HUES64 (cell line): ENCODE results near the gene MYT1.
A peak's percentile ranks its signal among the peaks of the same experiment; 100 is the strongest.

ENCODE experiments used
- H3K27ac ChIP-seq: 2 replicates; pipeline ENCODE4 v1.7.0; 2013; ENCODE audit warnings: low read depth, low read length, inconsistent platforms
- H3K27me3 ChIP-seq: 2 replicates; pipeline ENCODE4 v1.6.1; 2013; ENCODE audit warnings: mild to moderate bottlenecking, low read length; ENCODE audit not compliant: insufficient read depth
- H3K36me3 ChIP-seq: 2 replicates; pipeline ENCODE4 v1.6.1; 2013; ENCODE audit warnings: mild to moderate bottlenecking, low read length; ENCODE audit not compliant: insufficient read depth
- H3K4me1 ChIP-seq: 2 replicates; pipeline ENCODE4 v1.6.1; 2013; ENCODE audit warnings: mild to moderate bottlenecking, low read length, moderate library complexity; ENCODE audit not compliant: insufficient read depth
- H3K4me3 ChIP-seq: 2 replicates; pipeline ENCODE4 v1.5.1; 2013; ENCODE audit warnings: mild to moderate bottlenecking, low read length, moderate library complexity
- H3K9ac ChIP-seq: 2 replicates; pipeline ENCODE4 v1.6.1; 2013; ENCODE audit warnings: mild to moderate bottlenecking, low read depth, low read length
- H3K9me3 ChIP-seq: 2 replicates; pipeline ENCODE4 v1.6.1; 2013; ENCODE audit warnings: low read depth, low read length; ENCODE audit not compliant: insufficient read depth
- whole genome bisulfite sequencing: fragments of 150-250, 120-280 bp; methylation state at CpG from one replicate; pipeline ENCODE4 v1.1.7; 2013; ENCODE audit warnings: missing lambda C conversion rate; 5-methylcytosine and 5-hydroxymethylcytosine counted together

MYT1 gene

GRCh38 chr20:64156886-64157875 lies 7.1 kb upstream of the MYT1 start:
- Histone ChIP-seq H3K27me3 (peaks cover 22% of the 10 kb centered on the region), H3K27ac (no peak overlapping the region), H3K9me3 (no peaks in the 10 kb centered on the region), H3K36me3 (no peaks in the 10 kb centered on the region), H3K9ac (no peak overlapping the region), H3K4me3 (no peak overlapping the region), H3K4me1 (peaks cover 25% of the 10 kb centered on the region)
- WGBS, result 90% methylated on average over 27 of the region's 27 CpGs

- Histone ChIP-seq H3K27me3 (peaks cover 29% of the 10 kb centered on the region), H3K4me3 (no peak overlapping the region), H3K36me3 (no peaks in the 10 kb centered on the region), H3K9ac (no peak overlapping the region), H3K27ac (no peak overlapping the region), H3K9me3 (no peaks in the 10 kb centered on the region), H3K4me1 (peaks cover 29% of the 10 kb centered on the region)
- 100% methylated on average over 1 of the region's 1 CpG for WGBS
Measured at GRCh38 chr20:64157878-64158277, 6.4 kb upstream of the MYT1 start.

GRCh38 chr20:64158346-64159285 lies 5.6 kb upstream of the MYT1 start:
- Histone ChIP-seq H3K9me3 (no peaks in the 10 kb centered on the region), H3K27me3 (peaks cover 37% of the 10 kb centered on the region), H3K9ac (no peak overlapping the region), H3K4me3 (no peak overlapping the region), H3K4me1 (peaks cover 33% of the 10 kb centered on the region), H3K36me3 (no peaks in the 10 kb centered on the region), H3K27ac (no peak overlapping the region)
- WGBS, result 78% methylated on average over 9 of the region's 9 CpGs

GRCh38 chr20:64159286-64159680 lies 5.0 kb upstream of the MYT1 start:
- H3K4me1 ChIP-seq, result peaks cover 33% of the 10 kb centered on the region
- no peaks in the 10 kb centered on the region for H3K36me3 ChIP-seq
- no peak overlapping the region for H3K9ac ChIP-seq
- H3K27ac ChIP-seq, result no peak overlapping the region
- 92% methylated on average over 8 of the region's 8 CpGs for WGBS
- no peak overlapping the region for H3K4me3 ChIP-seq
- H3K9me3 ChIP-seq, result no peaks in the 10 kb centered on the region
- peaks cover 42% of the 10 kb centered on the region for H3K27me3 ChIP-seq

- no peak overlapping the region for H3K4me3 ChIP-seq
- H3K9me3 ChIP-seq, result no peaks in the 10 kb centered on the region
- no peaks in the 10 kb centered on the region for H3K36me3 ChIP-seq
- peaks cover 42% of the 10 kb centered on the region for H3K27me3 ChIP-seq
- H3K9ac ChIP-seq, result no peak overlapping the region
- peaks cover 34% of the 10 kb centered on the region for H3K4me1 ChIP-seq
- 82% methylated on average over 6 of the region's 7 CpGs for WGBS
- H3K27ac ChIP-seq, result no peak overlapping the region
Measured at GRCh38 chr20:64159711-64160110, 4.5 kb upstream of the MYT1 start.

GRCh38 chr20:64160118-64160517 lies 4.1 kb upstream of the MYT1 start:
- 30% methylated on average over 3 of the region's 5 CpGs for WGBS
- Histone ChIP-seq H3K4me3 (no peak overlapping the region), H3K4me1 (peaks cover 37% of the 10 kb centered on the region), H3K9me3 (no peaks in the 10 kb centered on the region), H3K9ac (no peak overlapping the region), H3K27ac (no peak overlapping the region), H3K36me3 (no peaks in the 10 kb centered on the region), H3K27me3 (peaks cover 42% of the 10 kb centered on the region)

GRCh38 chr20:64160526-64161355 lies 3.5 kb upstream of the MYT1 start:
- Histone ChIP-seq H3K9me3 (no peaks in the 10 kb centered on the region), H3K4me1 (peaks cover 37% of the 10 kb centered on the region), H3K27me3 (peaks cover 42% of the 10 kb centered on the region), H3K27ac (no peak overlapping the region), H3K36me3 (no peaks in the 10 kb centered on the region), H3K9ac (no peak overlapping the region), H3K4me3 (peak overlapping the region; percentile 30; the same call in 1 of the 2 replicates)
- 35% methylated on average over 32 of the region's 32 CpGs for WGBS

- Histone ChIP-seq H3K27ac (no peak overlapping the region), H3K9me3 (no peaks in the 10 kb centered on the region), H3K9ac (no peak overlapping the region), H3K4me3 (peak overlapping the region; percentile 30), H3K36me3 (no peaks in the 10 kb centered on the region), H3K27me3 (peaks cover 42% of the 10 kb centered on the region), H3K4me1 (peaks cover 37% of the 10 kb centered on the region)
- WGBS, result 6% methylated on average over 32 of the region's 33 CpGs
Measured at GRCh38 chr20:64161356-64162238, 2.7 kb upstream of the MYT1 start.

GRCh38 chr20:64162239-64162910 lies 1.9 kb upstream of the MYT1 start:
- Histone ChIP-seq H3K27ac (no peak overlapping the region), H3K9ac (no peak overlapping the region), H3K4me3 (0 out of 2 replicates have a peak overlapping the region, but pooled peaks have one; percentile 20), H3K27me3 (peaks cover 42% of the 10 kb centered on the region), H3K4me1 (peaks cover 37% of the 10 kb centered on the region), H3K36me3 (no peaks in the 10 kb centered on the region), H3K9me3 (no peaks in the 10 kb centered on the region)
- whole genome bisulfite sequencing, result 37% methylated on average over 23 of the region's 23 CpGs
